Measurements from ENCODE around the gene SARNP. TPM values are rescaled to one million over a fixed set of nuclear protein-coding genes. Genes with fewer than 3 reads are reported as not detected.

SARNP gene
- total and polyA plus RNA-seq, 10 of the 15 experiments (the other 5 are each of a cell fraction or from before 2014, with no cell fraction given): 77.6 to 445 (median 188) TPM

GRCh38 chr12:55715833-55716581 lies 101.5 kb downstream of the SARNP start, which contains the start of gene BLOC1S1:
TSS of gene BLOC1S1 (plus strand) at chr12:55716046. CDS start at chr12:55716052, 6 bp downstream.
- peaks cover 13% of the 10 kb centered on the region for H3K79me2 ChIP-seq (ENCODE audit: control insufficient read depth, insufficient read depth, low read length)
- WGBS (ENCODE audit: insufficient coverage, insufficient replicate concordance, low lambda C conversion rate, missing lambda C conversion rate): under 1% methylated on average over 42 of the region's 42 CpGs
- peak; percentile 91 for FAIRE-seq
- peaks cover 20% of the 10 kb centered on the region for H3K4me1 ChIP-seq (ENCODE audit: control insufficient read depth, insufficient read depth, low read length)
- no TSS peak for BruUV-seq (replicated peaks)
- H3K27me3 ChIP-seq (replicated peaks in 1 of 2; ENCODE audit: control insufficient read depth in 2 of 2, insufficient read depth in 2 of 2, low read length in 1 of 2): no peaks in the 10 kb centered on the region
- H3K36me3 ChIP-seq (ENCODE audit: control insufficient read depth in 2 of 2, insufficient read depth in 2 of 2, low read length in 1 of 2): peaks cover 0 to 2% of the 10 kb centered on the region in 2 experiments; a peak in 1 of 4 replicates
- peak within 1 kb of the TSS; percentile 99 for H2AFZ ChIP-seq (ENCODE audit: control insufficient read depth, low read depth, low read length)
- intact Hi-C loops (cut with micrococcal nuclease; ENCODE audit: unreplicated experiment) (loop anchor here (2.0 kb wide), 1 partner anchor 21 kb away; no protein-coding TSS in a partner anchor), in situ Hi-C loops (cut with MboI) (no loop called here)
- ChIA-PET CTCF (interaction anchor here (0.8 to 11.4 kb wide), 19 partner anchors 9 to 1316 kb away, joined by 3 to 205 read pairs (median 5); partner anchors contain the start of genes CD63, ITGA7, PA2G4 and PYM1), SMC1A (ENCODE audit: uncharacterized antibody, unreplicated experiment) (interaction anchor here (0.8 to 4.0 kb wide), 10 partner anchors 9 to 71 kb away, joined by 3 to 29 read pairs (median 6); partner anchors contain the start of gene CD63), POLR2A (interaction anchor here (1.0 to 3.5 kb wide), 6 partner anchors 11 to 114 kb away, joined by 3 to 39 read pairs (median 4); partner anchors contain the start of genes CD63 and DNAJC14), RAD21 (ENCODE audit: unreplicated experiment) (interaction anchor here (0.7 to 11.0 kb wide), 7 partner anchors 9 to 356 kb away, joined by 3 to 113 read pairs (median 4); partner anchors contain the start of gene CD63)
- H3K4me3 ChIP-seq: peak within 1 kb of the TSS; percentile 81
- H3K4me2 ChIP-seq (ENCODE audit: control insufficient read depth, insufficient read depth): peak within 1 kb of the TSS; percentile 100
- no peaks in the 10 kb centered on the region for H3K9me3 ChIP-seq (replicated peaks; ENCODE audit: control insufficient read depth, insufficient read depth, low read length)
- H3K9ac ChIP-seq (ENCODE audit: control insufficient read depth, insufficient read depth, low read length): peak within 1 kb of the TSS; percentile 92
- DNase-seq (ENCODE audit: low read depth, low spot score): peak; percentile 73
- peak within 1 kb of the TSS; percentile 95 for H3K27ac ChIP-seq (ENCODE audit: control insufficient read depth, insufficient read depth)
- H4K20me1 ChIP-seq (ENCODE audit: control insufficient read depth, insufficient read depth): no peaks in the 10 kb centered on the region
- peak; percentile 95 for ATAC-seq
- TF ChIP-seq NBN (IDR thresholded peaks at IDR 0.05) (peak; percentile 77), CREB1 (IDR thresholded peaks at IDR 0.05; ENCODE audit: low read depth) (peak; percentile 58; the same call in 1 of the 2 replicates), RAD21 (IDR thresholded peaks at IDR 0.05; ENCODE audit: insufficient read depth, low read depth, low read length) (0 out of 2 replicates have a peak, but pooled peaks have one; percentile 26), NFIC (IDR thresholded peaks at IDR 0.05; ENCODE audit: low read depth, low read length) (peak; percentile 97), IKZF2 (IDR thresholded peaks at IDR 0.05) (peak; percentile 63 to 64), HDAC6 (IDR thresholded peaks at IDR 0.05; ENCODE audit: unreplicated experiment) (no peak), GABPA (IDR thresholded peaks at IDR 0.05; ENCODE audit: low read depth) (peak; percentile 77; the same call in 1 of the 2 replicates), E4F1 (IDR thresholded peaks at IDR 0.05; ENCODE audit: borderline replicate concordance, partially characterized antibody) (peak; percentile 49), BHLHE40 (IDR thresholded peaks at IDR 0.05; ENCODE audit: borderline replicate concordance in 1 of 2, low read depth in 2 of 2, low read length in 1 of 2) (peak; percentile 93 to 99), TBL1XR1 (IDR thresholded peaks at IDR 0.05; ENCODE audit: low read depth, low read length) (0 out of 2 replicates have a peak, but pooled peaks have one; percentile 50), ZNF207 (IDR thresholded peaks at IDR 0.05; ENCODE audit: borderline replicate concordance) (peak; percentile 53; the same call in 1 of the 2 replicates), HCFC1 (IDR thresholded peaks at IDR 0.05; ENCODE audit: low read length) (peak; percentile 75), FOS (IDR thresholded peaks at IDR 0.05; ENCODE audit: borderline replicate concordance, extremely low read depth, insufficient read length) (peak; percentile 39), WRNIP1 (IDR thresholded peaks at IDR 0.05; ENCODE audit: borderline replicate concordance, low read depth, low read length) (no peak), E2F4 (IDR thresholded peaks at IDR 0.05; ENCODE audit: low read depth, low read length) (peak; percentile 90)
- TF ChIP-seq, protein P1, sequence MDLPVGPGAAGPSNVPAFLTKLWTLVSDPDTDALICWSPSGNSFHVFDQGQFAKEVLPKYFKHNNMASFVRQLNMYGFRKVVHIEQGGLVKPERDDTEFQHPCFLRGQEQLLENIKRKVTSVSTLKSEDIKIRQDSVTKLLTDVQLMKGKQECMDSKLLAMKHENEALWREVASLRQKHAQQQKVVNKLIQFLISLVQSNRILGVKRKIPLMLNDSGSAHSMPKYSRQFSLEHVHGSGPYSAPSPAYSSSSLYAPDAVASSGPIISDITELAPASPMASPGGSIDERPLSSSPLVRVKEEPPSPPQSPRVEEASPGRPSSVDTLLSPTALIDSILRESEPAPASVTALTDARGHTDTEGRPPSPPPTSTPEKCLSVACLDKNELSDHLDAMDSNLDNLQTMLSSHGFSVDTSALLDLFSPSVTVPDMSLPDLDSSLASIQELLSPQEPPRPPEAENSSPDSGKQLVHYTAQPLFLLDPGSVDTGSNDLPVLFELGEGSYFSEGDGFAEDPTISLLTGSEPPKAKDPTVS (IDR thresholded peaks at IDR 0.05; ENCODE audit: low read depth, low read length): no peak

Measured in GM12878 (cell line).